AG09319 (cell line): ENCODE results near the gene ABTB1.

Experiments used
- DNase-seq: peaks from one replicate; pipeline ENCODE4 v3.0.0-alpha.2; 2010; ENCODE audit warnings: low read depth; ENCODE audit errors: extremely low read depth
- TF ChIP-seq, protein P1 (sequence below): IDR thresholded peaks from 2 replicates; pipeline ENCODE4 v1.5.1; 2011; ENCODE audit warnings: low read depth, mild to moderate bottlenecking, inconsistent platforms, low read length, moderate library complexity

ABTB1 gene

DNA sequence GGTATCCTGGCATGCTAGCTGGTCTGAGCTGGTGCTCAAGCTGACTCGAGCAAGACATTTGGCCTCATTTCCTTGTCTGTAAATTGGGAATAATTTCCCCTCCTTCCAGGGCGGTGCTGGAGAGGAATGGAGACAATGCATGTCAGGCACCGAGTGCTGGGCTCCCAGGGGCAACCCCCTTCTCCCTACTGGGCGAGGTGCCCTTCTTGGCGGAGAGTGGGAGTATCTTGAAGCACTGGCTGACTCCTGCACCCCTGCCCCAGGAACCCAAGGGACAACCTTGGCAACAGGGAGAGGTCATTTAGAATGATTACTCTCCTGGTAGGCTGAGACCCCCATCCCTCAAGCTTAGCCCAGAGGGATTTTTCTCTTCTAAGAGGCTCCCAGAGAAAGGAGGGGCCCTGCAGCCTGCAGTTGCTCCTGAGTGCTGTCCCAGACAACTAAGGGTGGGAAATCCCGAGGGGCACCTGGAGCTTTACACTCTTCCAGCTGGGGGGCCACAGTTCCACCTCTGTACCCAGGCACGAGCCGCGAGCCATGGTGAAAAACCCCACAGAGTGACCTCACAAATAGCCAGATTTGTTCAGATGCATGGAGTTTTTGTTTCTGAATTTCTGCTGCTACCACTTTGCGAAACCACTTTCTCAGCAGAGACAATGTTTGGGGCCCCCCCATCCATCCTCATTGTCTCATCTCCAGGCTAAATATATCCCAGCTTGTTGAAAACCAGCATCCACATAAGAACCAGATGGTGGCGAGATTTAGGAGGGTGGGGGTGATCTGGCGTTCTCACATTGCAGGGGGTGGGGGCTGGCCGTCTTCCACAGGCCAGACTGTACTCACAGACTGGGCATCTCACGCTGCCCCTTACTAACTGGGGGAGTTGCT, 44.8 kb downstream of the ABTB1 start:
- DNase-seq: no peak
- TF ChIP-seq, protein P1, sequence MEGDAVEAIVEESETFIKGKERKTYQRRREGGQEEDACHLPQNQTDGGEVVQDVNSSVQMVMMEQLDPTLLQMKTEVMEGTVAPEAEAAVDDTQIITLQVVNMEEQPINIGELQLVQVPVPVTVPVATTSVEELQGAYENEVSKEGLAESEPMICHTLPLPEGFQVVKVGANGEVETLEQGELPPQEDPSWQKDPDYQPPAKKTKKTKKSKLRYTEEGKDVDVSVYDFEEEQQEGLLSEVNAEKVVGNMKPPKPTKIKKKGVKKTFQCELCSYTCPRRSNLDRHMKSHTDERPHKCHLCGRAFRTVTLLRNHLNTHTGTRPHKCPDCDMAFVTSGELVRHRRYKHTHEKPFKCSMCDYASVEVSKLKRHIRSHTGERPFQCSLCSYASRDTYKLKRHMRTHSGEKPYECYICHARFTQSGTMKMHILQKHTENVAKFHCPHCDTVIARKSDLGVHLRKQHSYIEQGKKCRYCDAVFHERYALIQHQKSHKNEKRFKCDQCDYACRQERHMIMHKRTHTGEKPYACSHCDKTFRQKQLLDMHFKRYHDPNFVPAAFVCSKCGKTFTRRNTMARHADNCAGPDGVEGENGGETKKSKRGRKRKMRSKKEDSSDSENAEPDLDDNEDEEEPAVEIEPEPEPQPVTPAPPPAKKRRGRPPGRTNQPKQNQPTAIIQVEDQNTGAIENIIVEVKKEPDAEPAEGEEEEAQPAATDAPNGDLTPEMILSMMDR: no peak

DNA sequence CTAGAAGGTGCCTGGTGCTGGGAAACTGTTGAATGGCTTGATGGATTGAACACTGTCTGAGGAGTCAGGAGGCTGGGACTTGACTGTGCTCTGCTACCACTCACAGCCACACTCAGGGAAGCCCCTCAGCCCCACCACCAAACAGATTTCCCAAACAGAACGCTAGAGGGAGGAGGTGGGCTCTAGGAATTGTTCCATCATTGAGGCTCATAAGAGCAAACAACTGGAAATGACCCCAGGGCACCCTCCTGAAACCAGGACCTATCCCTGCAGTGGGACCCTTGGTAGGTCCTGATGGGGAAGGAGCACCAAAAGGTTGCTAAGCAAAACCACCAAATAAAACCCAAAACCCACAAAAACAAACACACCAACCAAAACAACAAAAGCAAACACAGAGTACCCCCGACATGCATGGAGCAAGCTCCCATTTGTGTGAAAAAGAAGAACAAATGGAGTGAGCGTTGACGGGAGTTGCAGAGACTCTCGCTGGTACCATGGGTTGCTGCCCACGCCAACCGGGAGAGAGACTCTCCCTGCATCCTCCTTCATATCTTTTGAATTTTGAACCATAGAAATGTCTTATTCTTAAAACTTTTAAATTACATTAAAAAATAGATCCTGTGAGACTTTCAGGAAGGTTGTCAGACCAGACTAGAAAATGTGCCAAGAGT, 45.6 kb downstream of the ABTB1 start:
- TF ChIP-seq, protein P1: no peak

DNA sequence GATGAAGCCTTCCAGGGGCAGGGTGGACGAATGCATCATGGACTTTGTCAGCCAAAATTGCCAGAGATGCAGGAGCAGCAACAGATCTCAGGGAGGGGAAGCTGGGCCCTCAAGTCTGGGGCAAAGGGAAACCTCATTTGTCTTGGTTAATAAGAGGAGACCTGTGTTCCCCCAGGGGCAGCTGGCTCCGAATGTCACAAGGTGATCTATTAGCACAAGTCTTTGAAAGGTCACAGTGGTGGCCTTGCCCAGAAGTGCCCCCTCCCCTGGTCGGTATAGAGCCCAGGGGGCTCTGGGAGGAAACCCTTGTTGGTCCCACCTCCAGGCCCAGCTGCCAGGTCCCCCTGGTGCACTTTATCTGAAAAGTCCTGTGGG, 46.2 kb downstream of the ABTB1 start:
- no peak for DNase-seq
- TF ChIP-seq, protein P1: no peak

More for the DNA sequence above, 45.6 kb downstream of the ABTB1 start:
- DNase-seq: no peak

DNA sequence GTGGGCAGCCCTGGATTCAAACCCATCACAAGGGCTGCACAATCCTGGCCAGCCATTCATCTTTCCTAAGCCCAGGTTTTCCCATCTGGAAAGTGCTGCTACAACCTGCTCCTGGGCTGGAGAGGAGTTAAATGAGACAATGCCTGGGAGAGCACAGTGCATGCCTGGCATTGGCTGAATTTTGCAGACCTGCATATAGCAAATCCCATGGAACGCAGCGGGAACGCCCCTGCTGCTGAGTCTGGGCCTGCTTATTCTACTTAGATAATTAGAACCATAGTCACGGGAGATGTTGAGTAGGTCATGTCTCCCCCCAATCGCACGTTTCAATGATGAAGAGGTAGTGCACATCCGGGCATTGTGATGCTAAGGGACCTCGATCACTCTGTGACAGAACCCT, 46.6 kb downstream of the ABTB1 start:
- no peak for DNase-seq
- TF ChIP-seq, protein P1: no peak

DNA sequence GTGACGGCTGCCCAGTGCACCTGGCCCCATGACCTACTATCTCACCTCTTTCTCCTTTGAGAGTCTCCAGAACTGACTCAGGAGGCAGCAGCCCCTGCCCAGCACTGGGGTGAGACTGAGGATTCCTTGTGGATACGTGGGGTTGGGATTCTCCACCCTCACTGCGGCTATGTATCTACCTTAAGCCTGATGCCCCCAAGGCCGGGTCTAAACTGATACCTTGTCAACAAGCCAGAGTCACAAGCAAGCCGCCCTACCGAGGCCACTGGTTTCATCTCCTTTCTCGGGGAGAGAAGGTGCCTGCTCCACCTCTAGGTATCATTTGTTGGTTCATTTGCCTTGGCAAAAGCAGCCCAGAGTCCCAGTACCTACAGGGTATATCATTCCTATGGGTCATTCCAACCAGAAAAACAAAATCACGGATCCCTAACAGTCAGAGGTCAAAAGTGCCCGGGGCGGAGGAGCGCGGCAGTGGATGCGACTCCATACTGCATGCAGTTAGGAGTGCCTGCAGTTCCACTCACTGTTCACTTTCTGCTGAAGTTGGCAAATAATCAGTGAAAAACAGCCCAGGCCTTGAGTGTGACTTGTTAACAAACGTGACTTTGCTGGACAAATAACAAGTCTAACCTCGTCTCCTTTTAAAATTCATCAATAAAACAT, 47.5 kb downstream of the ABTB1 start:
- TF ChIP-seq, protein P1: no peak

DNA sequence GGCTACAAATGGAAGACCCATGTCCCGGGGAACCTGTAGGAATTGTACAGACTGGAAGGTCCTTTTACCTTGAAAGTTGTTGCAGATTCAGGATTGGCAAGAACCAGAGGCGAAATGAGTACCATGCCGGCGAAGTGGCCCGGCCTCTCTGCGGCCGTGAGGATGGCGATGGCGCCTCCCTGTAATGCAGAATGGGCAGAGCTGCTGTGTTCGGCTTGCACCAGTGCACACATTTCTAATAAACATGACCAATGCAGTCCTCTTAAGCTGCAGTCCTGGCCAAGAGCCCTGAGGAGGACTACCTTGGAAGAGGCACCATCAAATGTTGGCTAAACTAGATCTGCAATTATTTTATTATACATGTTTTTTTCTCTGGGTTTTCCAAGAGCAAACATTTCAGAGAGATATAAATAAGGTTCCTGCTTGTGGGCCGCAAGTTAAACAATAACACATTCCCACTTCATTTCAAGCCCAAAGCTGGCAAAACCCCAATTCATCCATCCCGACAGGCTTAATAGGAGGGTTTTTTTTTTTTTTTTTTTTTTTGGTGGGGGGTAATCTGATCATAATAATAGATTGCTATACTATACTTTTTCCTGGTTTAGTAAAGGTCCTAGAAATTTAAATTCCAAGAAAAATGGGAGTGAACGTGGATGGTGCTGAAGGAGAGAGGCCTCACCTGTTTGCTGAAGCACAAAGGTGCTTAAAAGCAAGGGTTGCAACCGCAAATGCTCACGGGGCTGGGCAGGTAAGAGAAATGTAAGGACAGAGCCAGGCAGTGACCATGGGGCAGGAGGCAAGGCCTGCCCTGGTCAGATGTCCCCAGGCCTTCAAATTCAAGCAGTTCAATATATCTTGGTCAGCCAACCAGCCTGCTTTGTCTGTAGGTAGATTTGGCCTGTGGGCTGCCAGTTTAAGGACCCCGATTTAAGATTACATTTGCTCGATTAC, 48.5 kb downstream of the ABTB1 start:
- DNase-seq: no peak
- TF ChIP-seq, protein P1: no peak

More for the DNA sequence above, 47.5 kb downstream of the ABTB1 start:
- no peak for DNase-seq
